HUES48 (cell line): ENCODE data around the gene UBE2QL1.

ENCODE experiments used
- H3K27ac ChIP-seq: one replicate; pipeline ENCODE4 v1.7.0; 2013; ENCODE audit warnings: low read depth, low read length, inconsistent platforms
- H3K27me3 ChIP-seq: 2 replicates; pipeline ENCODE4 v1.6.1; 2013; ENCODE audit warnings: mild to moderate bottlenecking, low read length; ENCODE audit not compliant: control insufficient read depth, insufficient read depth
- H3K36me3 ChIP-seq: 2 replicates; pipeline ENCODE4 v1.6.1; 2013; ENCODE audit warnings: low read length; ENCODE audit not compliant: control insufficient read depth, insufficient read depth
- H3K4me1 ChIP-seq: 2 replicates; pipeline ENCODE4 v1.6.1; 2013; ENCODE audit warnings: mild to moderate bottlenecking, low read length; ENCODE audit not compliant: control insufficient read depth, insufficient read depth
- H3K4me3 ChIP-seq: 2 replicates; pipeline ENCODE4 v1.5.1; 2013; ENCODE audit warnings: mild to moderate bottlenecking, low read depth, low read length
- H3K9ac ChIP-seq: 2 replicates; pipeline ENCODE4 v1.6.1; 2013; ENCODE audit warnings: mild to moderate bottlenecking, low read depth, low read length, moderate library complexity
- H3K9me3 ChIP-seq: 2 replicates; pipeline ENCODE4 v1.6.1; 2013; ENCODE audit warnings: low read length; ENCODE audit not compliant: control insufficient read depth, insufficient read depth

UBE2QL1 gene

GRCh38 chr5:6539060-6539459, 90.4 kb downstream of the UBE2QL1 start:
- Histone ChIP-seq H3K27ac (no peak overlapping the region), H3K9me3 (no peaks in the 10 kb centered on the region), H3K27me3 (no peaks in the 10 kb centered on the region)

GRCh38 chr5:6540111-6540827, 91.6 kb downstream of the UBE2QL1 start:
- no peak overlapping the region for H3K27ac ChIP-seq

More at GRCh38 chr5:6539060-6539459, 90.4 kb downstream of the UBE2QL1 start:
- no peaks in the 10 kb centered on the region for H3K36me3 ChIP-seq
- no peak overlapping the region for H3K4me3 ChIP-seq
- no peaks in the 10 kb centered on the region for H3K4me1 ChIP-seq
- H3K9ac ChIP-seq, result no peak overlapping the region

GRCh38 chr5:6541256-6542013, 92.8 kb downstream of the UBE2QL1 start:
- no peak overlapping the region for H3K4me3 ChIP-seq
- H3K4me1 ChIP-seq, result no peaks in the 10 kb centered on the region
- H3K9me3 ChIP-seq, result no peaks in the 10 kb centered on the region
- H3K27me3 ChIP-seq, result no peaks in the 10 kb centered on the region
- H3K9ac ChIP-seq, result no peak overlapping the region
- no peak overlapping the region for H3K27ac ChIP-seq
- no peaks in the 10 kb centered on the region for H3K36me3 ChIP-seq

More at GRCh38 chr5:6540111-6540827, 91.6 kb downstream of the UBE2QL1 start:
- no peaks in the 10 kb centered on the region for H3K27me3 ChIP-seq
- H3K36me3 ChIP-seq, result no peaks in the 10 kb centered on the region
- H3K4me3 ChIP-seq, result no peak overlapping the region
- no peak overlapping the region for H3K9ac ChIP-seq
- no peaks in the 10 kb centered on the region for H3K9me3 ChIP-seq
- H3K4me1 ChIP-seq, result no peaks in the 10 kb centered on the region

DNA sequence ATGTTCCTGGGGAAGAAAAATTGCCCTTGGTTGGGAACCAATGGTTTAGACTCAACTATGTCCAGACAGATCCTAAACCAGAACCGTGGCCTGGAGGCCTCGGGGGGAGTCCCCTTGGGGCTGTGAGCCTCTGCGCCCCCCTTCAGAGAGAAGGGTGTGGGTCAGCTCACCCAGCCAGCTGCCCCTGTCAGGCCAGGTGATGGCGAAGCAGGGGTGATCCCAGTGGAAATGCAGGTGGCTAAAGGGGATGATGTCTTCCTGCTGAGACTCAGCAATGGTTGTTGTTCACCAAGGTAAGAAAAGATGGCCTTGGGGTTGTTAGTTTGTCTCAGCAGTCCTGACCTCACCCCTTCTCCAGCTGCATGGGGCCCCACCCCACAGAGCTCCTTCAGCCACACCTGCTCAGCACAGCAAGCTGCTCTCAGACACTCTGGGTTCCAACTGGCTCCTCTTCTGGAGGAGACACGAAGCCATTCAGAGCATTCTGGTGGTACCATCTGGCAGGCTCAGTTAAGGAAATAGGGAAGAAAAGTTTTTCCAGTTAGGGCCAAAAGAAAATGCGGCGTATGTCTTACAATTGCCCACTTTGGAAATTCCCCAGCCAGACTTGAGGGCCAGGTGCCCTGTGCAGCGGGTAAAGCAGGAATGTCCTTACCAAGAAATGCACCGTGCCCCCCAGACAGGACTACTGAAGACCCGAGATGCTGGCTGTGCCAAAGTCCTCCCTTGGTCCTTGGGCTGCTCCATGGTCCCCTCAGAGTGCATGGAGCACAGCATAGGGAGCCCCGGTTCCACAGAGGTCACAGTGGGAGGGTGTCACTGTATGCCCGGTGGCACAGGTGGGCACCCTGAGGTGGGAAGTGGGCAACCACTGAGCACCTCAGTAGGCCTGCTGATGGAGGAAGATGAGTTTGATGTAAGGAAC, 94.0 kb downstream of the UBE2QL1 start:
- Histone ChIP-seq H3K9me3 (no peaks in the 10 kb centered on the region), H3K36me3 (no peaks in the 10 kb centered on the region), H3K4me1 (no peaks in the 10 kb centered on the region), H3K27me3 (no peaks in the 10 kb centered on the region), H3K9ac (no peak overlapping the region), H3K4me3 (no peak overlapping the region), H3K27ac (no peak overlapping the region)

- no peak overlapping the region for H3K9ac ChIP-seq
- H3K27me3 ChIP-seq, result no peaks in the 10 kb centered on the region
- no peaks in the 10 kb centered on the region for H3K36me3 ChIP-seq
- no peaks in the 10 kb centered on the region for H3K4me1 ChIP-seq
- H3K27ac ChIP-seq, result no peak overlapping the region
- no peaks in the 10 kb centered on the region for H3K9me3 ChIP-seq
- no peak overlapping the region for H3K4me3 ChIP-seq
Measured at GRCh38 chr5:6543346-6543730, 94.7 kb downstream of the UBE2QL1 start.

DNA sequence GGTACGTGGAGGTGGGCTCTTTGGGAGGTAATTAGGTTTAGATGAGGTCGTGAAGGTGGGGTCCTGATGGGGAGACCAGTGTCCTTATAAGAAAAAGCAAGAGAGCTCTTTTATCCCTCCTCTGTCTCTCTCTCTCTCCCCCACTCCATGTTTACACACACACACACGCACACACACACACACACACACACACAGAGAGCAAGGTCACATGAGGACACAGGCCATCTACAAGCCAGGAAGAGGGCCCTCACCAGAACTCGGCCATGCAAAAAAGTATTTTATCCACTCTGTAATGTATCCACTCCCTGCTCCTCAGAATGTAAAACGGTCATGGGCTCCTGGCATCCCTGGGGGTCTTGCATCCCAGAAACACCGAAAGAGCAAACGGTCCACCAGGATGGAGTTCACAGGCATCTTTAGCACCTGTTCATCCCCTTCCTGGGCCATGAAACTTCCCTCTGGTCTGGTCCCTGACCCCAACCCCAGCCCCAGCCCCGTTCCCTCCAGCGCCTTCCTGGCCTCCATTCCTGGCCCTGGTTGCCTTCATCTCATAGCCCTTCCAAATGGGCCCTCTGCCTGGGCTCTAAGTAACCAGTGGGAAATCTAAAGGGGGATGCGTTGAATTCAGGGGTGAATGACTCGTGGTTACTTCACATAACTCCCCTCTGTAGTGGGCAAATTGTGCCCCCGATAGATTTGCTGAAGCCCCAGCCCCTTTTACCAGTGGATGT, 95.3 kb downstream of the UBE2QL1 start:
- Histone ChIP-seq H3K9ac (no peak overlapping the region), H3K36me3 (no peaks in the 10 kb centered on the region), H3K27me3 (no peaks in the 10 kb centered on the region), H3K4me3 (no peak overlapping the region), H3K4me1 (no peaks in the 10 kb centered on the region), H3K9me3 (no peaks in the 10 kb centered on the region), H3K27ac (no peak overlapping the region)
